OCI-M2 (cell line): Measurements from ENCODE around the gene FOSB.

Experiments used
- DNase-seq: peaks from one replicate; lab custom pipeline; 2025; ENCODE audit not compliant: unreplicated experiment; lab: John Stamatoyannopoulos, UW

The FOSB gene

DNA sequence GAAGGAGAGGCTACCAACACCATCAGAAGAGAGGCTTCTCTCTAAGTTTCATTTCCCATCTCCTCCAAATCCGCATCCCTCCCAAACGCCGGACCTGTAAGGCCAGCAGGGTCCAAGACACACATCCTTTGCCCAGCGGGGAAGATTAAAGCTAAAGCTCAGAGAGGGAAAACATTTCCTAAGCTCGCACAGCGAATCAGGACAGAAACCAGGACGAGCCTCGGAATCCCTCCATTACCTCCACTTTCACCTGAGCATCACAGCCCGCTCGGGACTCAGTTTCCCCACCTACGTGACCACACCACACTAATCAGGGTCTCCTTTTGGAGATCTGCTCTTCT, 711 bp upstream of the FOSB start:
- DNase-seq = no peak

DNA sequence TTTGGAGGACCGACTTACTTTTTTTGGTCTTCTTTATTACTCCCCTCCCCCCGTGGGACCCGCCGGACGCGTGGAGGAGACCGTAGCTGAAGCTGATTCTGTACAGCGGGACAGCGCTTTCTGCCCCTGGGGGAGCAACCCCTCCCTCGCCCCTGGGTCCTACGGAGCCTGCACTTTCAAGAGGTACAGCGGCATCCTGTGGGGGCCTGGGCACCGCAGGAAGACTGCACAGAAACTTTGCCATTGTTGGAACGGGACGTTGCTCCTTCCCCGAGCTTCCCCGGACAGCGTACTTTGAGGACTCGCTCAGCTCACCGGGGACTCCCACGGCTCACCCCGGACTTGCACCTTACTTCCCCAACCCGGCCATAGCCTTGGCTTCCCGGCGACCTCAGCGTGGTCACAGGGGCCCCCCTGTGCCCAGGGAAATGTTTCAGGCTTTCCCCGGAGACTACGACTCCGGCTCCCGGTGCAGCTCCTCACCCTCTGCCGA, 409 bp downstream of the FOSB start:
- no peak for DNase-seq

DNA sequence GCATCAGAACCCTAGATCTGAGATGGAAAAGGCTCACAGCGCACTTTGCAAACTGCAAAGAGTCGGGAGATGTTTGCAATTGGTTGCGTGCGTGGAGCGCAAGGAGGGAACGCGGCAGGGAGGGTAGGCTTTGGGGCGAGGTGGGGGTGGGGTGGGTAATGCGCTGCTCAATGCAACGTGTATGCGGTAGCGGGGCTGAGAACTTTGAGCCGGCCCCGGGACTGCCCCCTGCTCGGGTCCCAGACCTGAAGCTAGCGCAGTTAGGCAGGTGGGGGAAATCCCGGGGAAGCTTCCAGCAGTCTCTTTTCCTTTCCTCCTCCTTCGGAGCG, 971 bp downstream of the FOSB start:
- DNase-seq = no peak

DNA sequence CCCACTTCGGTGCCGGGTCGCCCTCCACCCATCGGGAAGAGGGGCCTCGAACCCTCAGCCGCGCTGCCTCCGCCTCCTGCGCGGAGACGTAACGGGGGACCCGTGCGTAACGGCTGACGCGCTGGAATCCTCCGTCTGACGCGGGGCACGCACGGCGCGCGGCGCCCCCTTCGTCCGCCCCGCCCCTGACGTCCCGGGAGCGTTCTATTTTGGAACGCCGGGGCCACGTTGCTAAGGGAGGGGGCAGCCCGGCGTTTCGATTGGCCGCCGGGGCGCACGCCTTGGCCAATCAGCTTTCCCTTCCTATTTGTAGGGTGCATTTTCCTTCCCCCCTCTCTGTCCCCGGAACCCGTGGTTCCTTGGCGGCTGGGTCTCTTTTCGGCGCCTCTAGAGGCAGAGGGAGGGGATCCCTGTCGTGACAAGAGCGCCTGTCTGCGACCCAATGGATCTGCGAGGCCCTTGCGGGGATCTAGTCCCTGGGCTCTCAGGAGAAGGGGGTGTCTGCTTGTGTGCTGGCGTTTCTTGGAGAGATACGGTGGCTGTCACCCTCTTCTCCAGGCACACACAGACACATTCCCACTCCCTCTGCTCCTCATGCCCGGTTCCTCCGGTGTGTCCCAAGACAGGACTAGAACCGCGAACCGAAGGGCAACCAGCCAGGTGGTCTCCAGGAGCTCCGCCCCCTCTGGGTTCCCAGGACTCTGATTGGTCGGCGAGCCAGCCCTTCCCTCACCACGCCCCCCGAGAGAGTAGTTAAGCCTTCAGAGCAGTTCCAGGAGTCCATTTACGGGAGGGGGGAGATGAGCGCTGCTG, 1.5 kb downstream of the FOSB start:
- DNase-seq = peak; percentile 76

DNA sequence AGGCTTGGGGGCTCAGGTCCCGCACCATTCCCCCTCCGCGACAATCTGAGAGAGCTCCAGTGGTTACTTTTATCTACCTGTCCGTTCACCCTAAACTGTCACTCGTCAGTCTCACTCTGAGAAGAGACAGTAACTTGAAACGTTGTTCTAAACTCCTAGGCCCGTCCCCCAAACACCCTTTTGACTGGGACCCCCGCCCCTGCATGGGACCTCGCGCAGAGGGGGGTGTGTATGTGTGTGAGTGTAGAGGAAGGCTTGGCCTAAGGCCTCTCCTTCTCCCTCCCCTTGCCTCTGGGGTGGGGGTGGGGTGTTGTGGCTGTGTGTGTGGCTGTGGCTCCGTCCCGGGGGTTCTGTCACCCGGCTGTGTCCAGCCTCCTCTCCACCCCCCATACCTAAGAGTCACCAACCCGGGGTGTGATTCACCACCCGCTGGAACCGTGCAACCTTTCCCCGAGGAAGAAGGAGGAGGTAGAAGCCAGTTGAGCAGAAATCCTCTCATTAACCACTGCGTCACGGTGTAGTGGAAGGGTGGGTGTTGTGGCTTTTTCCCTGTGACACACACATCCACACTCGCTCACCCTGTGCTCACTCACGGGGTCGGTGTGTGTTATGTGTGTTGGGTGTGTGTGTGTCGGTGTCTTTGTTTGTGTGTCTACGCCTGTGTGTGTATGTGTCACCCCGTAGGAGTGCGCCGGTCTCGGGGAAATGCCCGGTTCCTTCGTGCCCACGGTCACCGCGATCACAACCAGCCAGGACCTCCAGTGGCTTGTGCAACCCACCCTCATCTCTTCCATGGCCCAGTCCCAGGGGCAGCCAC, 2.4 kb downstream of the FOSB start:
- DNase-seq = no peak

DNA sequence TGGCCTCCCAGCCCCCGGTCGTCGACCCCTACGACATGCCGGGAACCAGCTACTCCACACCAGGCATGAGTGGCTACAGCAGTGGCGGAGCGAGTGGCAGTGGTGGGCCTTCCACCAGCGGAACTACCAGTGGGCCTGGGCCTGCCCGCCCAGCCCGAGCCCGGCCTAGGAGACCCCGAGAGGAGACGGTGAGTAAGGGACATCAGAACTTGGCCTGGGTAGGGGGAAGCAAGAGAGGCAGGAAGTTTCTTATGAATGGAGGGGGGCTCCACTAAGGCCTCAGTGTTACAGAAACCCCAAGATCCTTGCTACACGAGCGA, 2.9 kb downstream of the FOSB start:
- no peak for DNase-seq

DNA sequence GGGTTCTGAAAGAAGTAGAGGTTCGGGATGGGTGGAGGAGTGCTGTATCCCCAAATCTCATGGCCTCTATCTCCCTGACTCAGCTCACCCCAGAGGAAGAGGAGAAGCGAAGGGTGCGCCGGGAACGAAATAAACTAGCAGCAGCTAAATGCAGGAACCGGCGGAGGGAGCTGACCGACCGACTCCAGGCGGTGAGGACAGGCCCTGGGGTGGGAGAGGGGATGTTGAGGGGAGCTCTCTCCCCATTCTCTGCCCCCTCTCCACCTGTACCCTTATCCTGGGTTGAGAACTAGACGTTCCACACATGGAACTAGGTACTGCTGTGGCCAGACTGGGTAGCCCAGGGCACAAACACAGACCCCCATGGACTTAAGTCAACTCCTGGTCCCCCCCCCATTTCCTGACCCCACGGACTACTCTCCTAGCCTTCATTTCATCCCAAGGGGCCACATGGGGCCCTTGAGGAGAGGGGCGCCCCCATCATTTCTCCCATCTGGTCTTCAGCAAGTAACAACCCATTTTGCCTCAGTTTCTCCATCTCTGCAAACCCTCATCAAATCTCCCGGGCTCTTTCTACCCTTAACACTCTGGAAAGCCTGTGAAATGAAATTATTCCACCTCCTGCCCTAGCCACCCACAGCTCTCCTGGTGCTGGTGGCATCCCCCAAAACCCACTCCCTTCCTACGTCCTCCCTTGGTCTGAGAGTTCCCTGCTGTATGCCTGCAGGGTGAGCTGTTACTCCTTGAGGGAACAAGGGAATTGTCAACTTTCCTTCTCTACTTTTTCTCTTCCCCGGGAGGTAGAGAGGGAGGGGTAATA, 3.5 kb downstream of the FOSB start:
- no peak for DNase-seq

DNA sequence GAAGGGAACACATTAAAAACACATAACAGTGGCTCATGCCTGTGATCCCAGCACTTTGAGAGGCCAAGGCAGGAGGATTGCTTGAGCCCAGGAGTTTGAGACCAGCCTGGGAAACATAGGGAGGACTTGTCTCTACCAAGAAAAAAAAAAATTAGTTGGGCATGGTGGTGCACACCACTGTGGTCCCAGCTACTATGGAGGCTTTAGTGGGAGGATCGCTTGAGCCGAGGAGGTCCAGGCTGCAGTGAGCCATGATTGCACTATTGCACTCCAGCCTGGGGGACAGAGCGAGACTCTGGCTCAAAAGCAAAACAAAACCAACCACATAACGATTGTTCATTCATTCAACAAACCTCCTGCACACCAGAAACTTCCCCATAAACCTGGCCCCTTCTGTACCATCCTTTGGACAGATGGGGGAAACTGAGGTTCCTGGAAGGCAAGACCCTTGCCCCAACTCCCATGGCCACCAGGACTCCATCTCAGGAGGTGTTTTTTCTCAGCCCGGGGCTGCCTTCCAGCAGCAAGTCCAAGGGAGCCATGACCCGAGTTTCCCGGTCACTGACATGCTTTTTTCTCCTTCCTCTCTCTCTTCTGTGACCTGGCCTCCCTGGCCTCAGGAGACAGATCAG, 4.3 kb downstream of the FOSB start:
- DNase-seq = no peak

DNA sequence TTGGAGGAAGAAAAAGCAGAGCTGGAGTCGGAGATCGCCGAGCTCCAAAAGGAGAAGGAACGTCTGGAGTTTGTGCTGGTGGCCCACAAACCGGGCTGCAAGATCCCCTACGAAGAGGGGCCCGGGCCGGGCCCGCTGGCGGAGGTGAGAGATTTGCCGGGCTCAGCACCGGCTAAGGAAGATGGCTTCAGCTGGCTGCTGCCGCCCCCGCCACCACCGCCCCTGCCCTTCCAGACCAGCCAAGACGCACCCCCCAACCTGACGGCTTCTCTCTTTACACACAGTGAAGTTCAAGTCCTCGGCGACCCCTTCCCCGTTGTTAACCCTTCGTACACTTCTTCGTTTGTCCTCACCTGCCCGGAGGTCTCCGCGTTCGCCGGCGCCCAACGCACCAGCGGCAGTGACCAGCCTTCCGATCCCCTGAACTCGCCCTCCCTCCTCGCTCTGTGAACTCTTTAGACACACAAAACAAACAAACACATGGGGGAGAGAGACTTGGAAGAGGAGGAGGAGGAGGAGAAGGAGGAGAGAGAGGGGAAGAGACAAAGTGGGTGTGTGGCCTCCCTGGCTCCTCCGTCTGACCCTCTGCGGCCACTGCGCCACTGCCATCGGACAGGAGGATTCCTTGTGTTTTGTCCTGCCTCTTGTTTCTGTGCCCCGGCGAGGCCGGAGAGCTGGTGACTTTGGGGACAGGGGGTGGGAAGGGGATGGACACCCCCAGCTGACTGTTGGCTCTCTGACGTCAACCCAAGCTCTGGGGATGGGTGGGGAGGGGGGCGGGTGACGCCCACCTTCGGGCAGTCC, 5.0 kb downstream of the FOSB start:
- DNase-seq = no peak

DNA sequence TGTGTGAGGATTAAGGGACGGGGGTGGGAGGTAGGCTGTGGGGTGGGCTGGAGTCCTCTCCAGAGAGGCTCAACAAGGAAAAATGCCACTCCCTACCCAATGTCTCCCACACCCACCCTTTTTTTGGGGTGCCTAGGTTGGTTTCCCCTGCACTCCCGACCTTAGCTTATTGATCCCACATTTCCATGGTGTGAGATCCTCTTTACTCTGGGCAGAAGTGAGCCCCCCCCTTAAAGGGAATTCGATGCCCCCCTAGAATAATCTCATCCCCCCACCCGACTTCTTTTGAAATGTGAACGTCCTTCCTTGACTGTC, 5.5 kb downstream of the FOSB start:
- no peak for DNase-seq

DNA sequence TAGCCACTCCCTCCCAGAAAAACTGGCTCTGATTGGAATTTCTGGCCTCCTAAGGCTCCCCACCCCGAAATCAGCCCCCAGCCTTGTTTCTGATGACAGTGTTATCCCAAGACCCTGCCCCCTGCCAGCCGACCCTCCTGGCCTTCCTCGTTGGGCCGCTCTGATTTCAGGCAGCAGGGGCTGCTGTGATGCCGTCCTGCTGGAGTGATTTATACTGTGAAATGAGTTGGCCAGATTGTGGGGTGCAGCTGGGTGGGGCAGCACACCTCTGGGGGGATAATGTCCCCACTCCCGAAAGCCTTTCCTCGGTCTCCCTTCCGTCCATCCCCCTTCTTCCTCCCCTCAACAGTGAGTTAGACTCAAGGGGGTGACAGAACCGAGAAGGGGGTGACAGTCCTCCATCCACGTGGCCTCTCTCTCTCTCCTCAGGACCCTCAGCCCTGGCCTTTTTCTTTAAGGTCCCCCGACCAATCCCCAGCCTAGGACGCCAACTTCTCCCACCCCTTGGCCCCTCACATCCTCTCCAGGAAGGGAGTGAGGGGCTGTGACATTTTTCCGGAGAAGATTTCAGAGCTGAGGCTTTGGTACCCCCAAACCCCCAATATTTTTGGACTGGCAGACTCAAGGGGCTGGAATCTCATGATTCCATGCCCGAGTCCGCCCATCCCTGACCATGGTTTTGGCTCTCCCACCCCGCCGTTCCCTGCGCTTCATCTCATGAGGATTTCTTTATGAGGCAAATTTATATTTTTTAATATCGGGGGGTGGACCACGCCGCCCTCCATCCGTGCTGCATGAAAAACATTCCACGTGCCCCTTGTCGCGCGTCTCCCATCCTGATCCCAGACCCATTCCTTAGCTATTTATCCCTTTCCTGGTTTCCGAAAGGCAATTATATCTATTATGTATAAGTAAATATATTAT, 6.1 kb downstream of the FOSB start:
- DNase-seq = no peak

DNA sequence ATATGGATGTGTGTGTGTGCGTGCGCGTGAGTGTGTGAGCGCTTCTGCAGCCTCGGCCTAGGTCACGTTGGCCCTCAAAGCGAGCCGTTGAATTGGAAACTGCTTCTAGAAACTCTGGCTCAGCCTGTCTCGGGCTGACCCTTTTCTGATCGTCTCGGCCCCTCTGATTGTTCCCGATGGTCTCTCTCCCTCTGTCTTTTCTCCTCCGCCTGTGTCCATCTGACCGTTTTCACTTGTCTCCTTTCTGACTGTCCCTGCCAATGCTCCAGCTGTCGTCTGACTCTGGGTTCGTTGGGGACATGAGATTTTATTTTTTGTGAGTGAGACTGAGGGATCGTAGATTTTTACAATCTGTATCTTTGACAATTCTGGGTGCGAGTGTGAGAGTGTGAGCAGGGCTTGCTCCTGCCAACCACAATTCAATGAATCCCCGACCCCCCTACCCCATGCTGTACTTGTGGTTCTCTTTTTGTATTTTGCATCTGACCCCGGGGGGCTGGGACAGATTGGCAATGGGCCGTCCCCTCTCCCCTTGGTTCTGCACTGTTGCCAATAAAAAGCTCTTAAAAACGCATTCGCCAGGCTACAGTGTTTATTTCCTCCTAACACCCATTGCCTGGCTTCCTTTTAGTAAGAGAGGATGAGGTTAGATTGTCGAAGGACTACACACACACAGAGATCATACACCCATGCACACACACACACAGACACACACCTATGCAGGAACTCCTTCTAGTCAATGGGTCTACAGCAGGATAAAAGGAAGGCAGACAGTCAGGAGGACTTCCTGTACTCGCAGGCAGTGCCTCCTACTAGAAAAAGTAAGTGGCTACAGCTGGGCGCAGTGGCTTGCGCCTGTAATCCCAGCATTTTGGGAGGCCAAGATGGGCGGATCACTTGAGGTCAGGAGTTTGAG, 7.1 kb downstream of the FOSB start:
- DNase-seq = no peak

DNA sequence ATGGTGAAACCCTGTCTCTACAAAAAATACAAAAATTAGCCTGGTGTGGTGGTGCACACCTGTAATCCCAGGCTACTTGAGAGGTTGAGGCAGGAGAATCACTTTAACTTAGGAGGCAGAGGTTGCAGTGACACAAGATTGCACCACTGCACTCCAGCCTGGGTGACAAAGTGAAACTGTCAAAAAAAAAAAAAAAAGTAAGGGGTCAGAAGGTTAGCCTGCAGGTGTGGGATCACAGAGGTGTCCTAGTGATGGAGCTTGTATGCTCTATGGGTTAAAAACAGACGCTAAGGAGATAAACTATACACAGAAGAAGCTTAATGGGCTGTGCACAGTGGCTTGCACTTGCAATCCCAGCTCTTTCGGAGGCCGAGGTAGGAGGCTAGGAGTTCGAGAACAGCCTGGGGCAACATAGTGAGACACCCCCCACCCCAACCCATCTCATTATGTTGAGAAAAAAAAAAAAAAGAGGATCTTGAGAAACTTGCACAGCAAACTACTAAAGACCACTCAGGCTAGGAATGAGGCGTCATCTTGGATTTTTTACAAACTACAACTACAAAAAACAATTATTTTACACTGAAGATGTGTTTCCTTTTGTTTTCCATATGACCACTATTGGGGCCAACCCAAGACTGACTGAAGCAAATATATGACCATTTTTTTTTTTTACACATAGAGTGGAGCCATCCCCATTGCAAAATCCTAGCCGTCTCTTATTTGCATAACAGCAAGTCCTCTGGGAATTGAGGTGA, 7.9 kb downstream of the FOSB start:
- no peak for DNase-seq

DNA sequence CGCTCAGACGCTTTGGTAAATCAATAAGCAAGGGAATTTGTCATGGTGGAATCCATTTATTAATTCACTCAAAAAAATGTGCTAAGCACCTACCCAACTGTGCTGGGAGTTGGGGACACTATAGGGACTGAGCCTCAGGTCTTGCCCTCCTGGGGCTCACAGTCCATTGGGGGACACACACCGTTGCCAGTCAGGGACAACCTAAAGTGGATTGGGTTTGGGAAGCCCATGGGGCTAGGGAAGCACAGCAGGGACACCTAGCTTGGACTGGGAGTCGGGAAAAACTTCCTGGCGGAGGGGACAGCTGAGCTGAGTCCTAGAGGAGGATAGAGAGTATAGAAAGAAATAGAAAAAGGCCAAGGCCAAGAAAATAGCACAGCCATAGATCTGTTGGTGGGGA, 8.5 kb downstream of the FOSB start:
- no peak for DNase-seq

DNA sequence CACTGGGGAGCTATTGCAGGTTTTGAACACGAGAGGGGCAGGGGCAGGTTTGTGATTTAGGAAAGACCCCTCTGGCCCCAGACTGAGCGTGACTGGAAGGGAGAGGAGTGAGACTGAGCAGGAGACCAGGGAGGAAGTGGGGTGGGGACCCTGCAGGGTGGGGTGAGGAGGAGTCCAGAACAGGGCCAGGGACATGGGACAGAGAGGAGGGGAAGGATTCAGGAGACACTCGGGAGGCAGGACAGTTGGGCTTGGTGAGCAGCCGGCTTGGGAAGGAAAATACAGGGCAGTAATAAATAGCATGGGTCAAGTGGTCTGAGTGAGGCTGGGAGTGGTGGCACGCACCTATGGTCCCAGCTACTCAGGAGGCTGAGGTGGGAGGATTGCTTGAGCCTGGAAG, 9.4 kb downstream of the FOSB start:
- DNase-seq = no peak

DNA sequence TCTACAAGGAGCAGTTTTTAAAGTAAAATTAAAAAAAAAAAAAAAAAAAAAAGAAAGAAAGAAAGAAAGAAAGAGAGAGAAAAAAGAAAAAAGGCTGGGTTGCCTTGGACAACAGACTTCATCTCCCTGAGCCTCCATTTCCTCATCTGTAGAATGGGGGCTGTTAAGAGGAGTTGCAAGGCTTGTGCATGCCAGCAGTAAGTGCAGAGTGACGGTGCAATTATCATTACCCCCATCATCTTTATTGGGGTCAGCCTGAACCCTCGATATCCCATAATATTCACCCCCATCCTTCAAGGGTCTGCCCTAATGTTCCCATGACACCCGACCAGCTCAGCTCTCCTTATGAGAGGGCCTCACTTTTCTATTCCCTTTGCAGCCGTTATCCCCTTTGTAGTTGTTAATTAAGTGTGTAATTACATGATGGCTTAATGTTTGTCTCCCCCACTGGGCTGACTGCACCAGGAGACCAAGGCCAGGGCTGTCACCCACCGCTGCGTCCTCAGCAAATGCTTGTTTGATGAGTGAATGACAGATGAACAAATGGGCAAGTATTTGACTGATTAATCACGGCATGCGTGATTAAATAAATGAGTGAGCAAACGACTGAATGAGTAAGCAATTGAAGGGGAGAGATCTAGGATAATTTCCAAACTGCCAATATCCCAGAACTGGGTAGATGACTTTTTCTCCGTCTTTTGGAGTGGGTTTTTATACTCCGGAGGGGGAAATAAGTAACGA, 10.1 kb downstream of the FOSB start:
- DNase-seq = no peak
